Prostate gland (tissue), 2 donors: ENCODE data around the gene SPHK2. TPM values are rescaled to one million over a fixed set of nuclear protein-coding genes. Genes with fewer than 3 reads are reported as not detected.

ENCODE experiments used
- DNase-seq: peaks from one replicate; pipeline ENCODE4 v3.0.0-alpha.2; 2019; ENCODE audit warnings: low spot score
- H3K27ac ChIP-seq, 2 donors: fragments of 200-600 bp; sonication (generic); 2 replicates each; pipeline ENCODE4 v1.5.1; 2017 to 2019
- H3K27me3 ChIP-seq: fragments of 200-600 bp; sonication (generic); replicated peaks from 2 replicates; pipeline ENCODE4 v1.5.1; 2019; ENCODE audit not compliant: insufficient read depth
- H3K36me3 ChIP-seq, 2 donors: fragments of 200-600 bp; sonication (generic); 1 replicate in 1 of 2; 2 replicates in 1 of 2; pipeline versions ENCODE4 v1.5.1 to v1.8.1; 2017 to 2019
- H3K4me1 ChIP-seq: fragments of 200-600 bp; sonication (generic); replicated peaks from 2 replicates; pipeline ENCODE4 v1.5.1; 2019
- H3K4me3 ChIP-seq, 2 donors: fragments of 200-600 bp; sonication (generic); 2 replicates each; pipeline ENCODE4 v1.5.1; 2017 to 2019
- H3K9me3 ChIP-seq: fragments of 200-600 bp; sonication (generic); 2 replicates; pipeline ENCODE4 v1.5.1; 2017
- CTCF ChIP-seq, 4 experiments: fragments of 200-600 bp in 2 of 4; fragments of 450-650 bp in 2 of 4; sonication (generic) in 2 of 4; IDR thresholded peaks; 1 replicate in 3 of 4; 2 replicates in 1 of 4; pipeline ENCODE4 v1.5.1; 2016 to 2019; ENCODE audit warnings: antibody characterized with exemption in 4 of 4, mild to moderate bottlenecking in 2 of 4, moderate library complexity in 2 of 4
- POLR2A ChIP-seq: fragments of 450-650 bp; IDR thresholded peaks from one replicate; pipeline ENCODE4 v1.6.1; 2016; ENCODE audit warnings: antibody characterized with exemption, mild to moderate bottlenecking
- POLR2AphosphoS5 ChIP-seq: sonication (generic); formaldehyde crosslinking; IDR thresholded peaks from one replicate; pipeline ENCODE4 v1.6.1; 2017; ENCODE audit warnings: antibody characterized with exemption
- WGBS: methylation state at CpG from one replicate; pipeline ENCODE4 v1.1.5; 2018; 5-methylcytosine and 5-hydroxymethylcytosine counted together
- intact Hi-C: fragments of 100-400 bp; cut with DNase I; formaldehyde crosslinking; loops from one replicate; pipeline ENCODE4 v1.14.2; 2022
- total RNA-seq, 2 donors: library from RNA; depleted of rRNA; stranded (reverse); fragments of >200 nt; gene quantifications; one replicate each; pipeline ENCODE4 v1.1.0, GENCODE V29; 2016

Gene SPHK2
- total RNA-seq, 2 donors from 2014 or later, result 24.8 to 25.4 TPM

- Histone ChIP-seq H3K9me3 (no peaks in the 10 kb centered on the region), H3K4me1 (peaks cover 11% of the 10 kb centered on the region), H3K27ac (peak overlapping the region; percentile 98 to 99), H3K4me3 (no peak overlapping the region), H3K36me3 (no peaks in the 10 kb centered on the region), H3K27me3 (no peaks in the 10 kb centered on the region)
- intact Hi-C loops, result no loop called here
- 73% methylated on average over 16 of the region's 16 CpGs for WGBS
- TF ChIP-seq POLR2A (no peak), CTCF (IDR thresholded peaks at IDR 0.05) (no peak), POLR2AphosphoS5 (no peak)
- no peak for DNase-seq
These were observed 19.6 kb downstream of the SPHK2 start for GRCh38 chr19:48638831-48639381.

GRCh38 chr19:48639483-48640375 lies 20.4 kb downstream of the SPHK2 start:
- no peaks in the 10 kb centered on the region for H3K27me3 ChIP-seq
- no peak for TF ChIP-seq POLR2A
- TF ChIP-seq POLR2AphosphoS5, result no peak
- TF ChIP-seq CTCF (IDR thresholded peaks at IDR 0.05), result no peak
- no peak for DNase-seq
- H3K4me3 ChIP-seq, result no peak overlapping the region
- intact Hi-C loops, result loop anchor here (5.0 to 10.0 kb wide), 2 partner anchors 73 to 325 kb away; partner anchors contain the start of gene FTL
- no peaks in the 10 kb centered on the region for H3K9me3 ChIP-seq
- 68% methylated on average over 33 of the region's 33 CpGs for WGBS
- no peak overlapping the region for H3K27ac ChIP-seq
- peaks cover 5% of the 10 kb centered on the region for H3K4me1 ChIP-seq
- no peaks in the 10 kb centered on the region for H3K36me3 ChIP-seq

- no peak overlapping the region for H3K4me3 ChIP-seq
- WGBS, result 97% methylated on average over 2 of the region's 2 CpGs
- TF ChIP-seq CTCF (IDR thresholded peaks at IDR 0.05) (no peak), POLR2A (no peak), POLR2AphosphoS5 (no peak)
- H3K36me3 ChIP-seq, result no peaks in the 10 kb centered on the region
- DNase-seq, result no peak
- no peak overlapping the region for H3K27ac ChIP-seq
- peaks cover 7% of the 10 kb centered on the region for H3K4me1 ChIP-seq
- intact Hi-C loops, result loop anchor here (5.0 to 10.0 kb wide), 2 partner anchors 70 to 323 kb away; partner anchors contain the start of gene FTL
- H3K27me3 ChIP-seq, result no peaks in the 10 kb centered on the region
- no peaks in the 10 kb centered on the region for H3K9me3 ChIP-seq
These were observed 22.5 kb downstream of the SPHK2 start for GRCh38 chr19:48641850-48642249.

GRCh38 chr19:48642862-48643261 lies 23.6 kb downstream of the SPHK2 start:
- no peaks in the 10 kb centered on the region for H3K36me3 ChIP-seq
- H3K27me3 ChIP-seq, result no peaks in the 10 kb centered on the region
- H3K4me1 ChIP-seq, result peaks cover 7% of the 10 kb centered on the region
- no peak for TF ChIP-seq CTCF (IDR thresholded peaks at IDR 0.05)
- no peak for TF ChIP-seq POLR2A
- TF ChIP-seq POLR2AphosphoS5, result no peak
- H3K9me3 ChIP-seq, result no peaks in the 10 kb centered on the region
- 92% methylated on average over 5 of the region's 5 CpGs for WGBS
- no peak for DNase-seq
- no peak overlapping the region for H3K27ac ChIP-seq
- intact Hi-C loops, result loop anchor here (5.0 to 10.0 kb wide), 2 partner anchors 69 to 322 kb away; partner anchors contain the start of gene FTL
- no peak overlapping the region for H3K4me3 ChIP-seq
